ENCODE results near the gene MIOS. TPM values are rescaled to one million over a fixed set of nuclear protein-coding genes. Genes with fewer than 3 reads are reported as not detected.

MIOS gene
- total and polyA plus RNA-seq, 2 of the 4 experiments (the other 2 are of a cell fraction) = 10.6 to 32.4 TPM

DNA sequence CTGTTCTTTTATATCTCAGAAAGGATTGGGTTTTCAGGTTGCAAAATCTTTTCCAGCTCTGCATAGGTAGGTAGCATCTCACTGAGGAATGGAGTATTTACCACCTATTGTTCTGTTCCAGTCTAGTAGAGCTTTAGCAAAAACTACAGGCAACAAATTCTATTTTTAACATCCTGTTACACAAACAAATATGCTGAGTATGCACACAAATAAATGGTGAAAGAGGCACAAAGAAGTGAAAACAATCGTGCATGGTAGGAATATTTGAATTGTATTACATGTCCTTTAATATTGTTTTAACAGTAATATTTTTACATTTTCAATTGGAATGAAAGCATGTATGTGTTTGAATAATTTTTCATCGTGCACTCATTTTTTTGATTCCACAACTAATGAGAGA is 14.5 kb upstream of the MIOS start:
- BruUV-seq (replicated peaks) = no TSS peak
- no peak overlapping the region for H3K4me3 ChIP-seq (ENCODE audit: insufficient read depth, low read depth, low read length)
- no peak overlapping the region for H3K4me2 ChIP-seq (ENCODE audit: low read depth, low read length)
- no peak overlapping the region for H2AK5ac ChIP-seq (ENCODE audit: low read depth, low read length)
- H3K9ac ChIP-seq (ENCODE audit: low read depth, low read length) = no peak overlapping the region
- H2BK5ac ChIP-seq (ENCODE audit: low read depth, low read length, poor library complexity, severe bottlenecking) = no peak overlapping the region
- no peak overlapping the region for H3K18ac ChIP-seq (ENCODE audit: low read depth, low read length)
- no peak overlapping the region for H4K91ac ChIP-seq (ENCODE audit: insufficient read depth, low read depth, low read length)
- no peaks in the 10 kb centered on the region for H3K9me1 ChIP-seq (ENCODE audit: insufficient read depth, low read length)
- H2AK9ac ChIP-seq (replicated peaks; ENCODE audit: low read depth, low read length, poor library complexity) = no peak overlapping the region
- ATAC-seq (ENCODE audit: low read depth) (no peak), DNase-seq (no peak)
- H3K4me1 ChIP-seq (ENCODE audit: control insufficient read depth, insufficient read depth, low read length) = no peaks in the 10 kb centered on the region
- H3K27me3 ChIP-seq (ENCODE audit: control insufficient read depth, insufficient read depth, low read length) = no peaks in the 10 kb centered on the region
- no peak overlapping the region for H2BK20ac ChIP-seq (ENCODE audit: low read depth, low read length)
- TF ChIP-seq MAFK (IDR thresholded peaks at IDR 0.05; ENCODE audit: low read depth, low read length) (peak; percentile 69), MAZ (IDR thresholded peaks at IDR 0.05; ENCODE audit: borderline replicate concordance, low read depth, low read length) (no peak)
- dilution Hi-C loops (cut with HindIII; ENCODE audit: low sequenced_read_pairs, unreplicated experiment) (no loop called here), in situ Hi-C loops (cut with MboI; ENCODE audit: low sequenced_read_pairs) (no loop called here), intact Hi-C loops (cut with micrococcal nuclease) (no loop called here)
- H4K5ac ChIP-seq (ENCODE audit: low read depth, low read length) = no peak overlapping the region
- H2BK120ac ChIP-seq (ENCODE audit: low read depth, low read length) = no peak overlapping the region
- no peaks in the 10 kb centered on the region for H3K79me1 ChIP-seq (ENCODE audit: low read depth in 1 of 2, low read length in 2 of 2)
- no peaks in the 10 kb centered on the region for H4K20me1 ChIP-seq (ENCODE audit: insufficient read depth, low read length)
- no peak overlapping the region for H2AFZ ChIP-seq (replicated peaks; ENCODE audit: low read length, poor library complexity)
- H3K56ac ChIP-seq (ENCODE audit: extremely low read depth, insufficient read depth, low read length) = no peak overlapping the region
- CTCF ChIA-PET = no interaction called here
- POLR2A ChIA-PET (ENCODE audit: unreplicated experiment) = no interaction called here
- no peaks in the 10 kb centered on the region for H3K36me3 ChIP-seq (ENCODE audit: control insufficient read depth, insufficient read depth, low read length)
- no peak overlapping the region for H2BK15ac ChIP-seq (ENCODE audit: low read depth, low read length)
- no peak overlapping the region for H4K8ac ChIP-seq (ENCODE audit: low read depth in 2 of 2, low read length in 2 of 2)
- H3K9me3 ChIP-seq (ENCODE audit: control insufficient read depth, insufficient read depth, low read length) = no peaks in the 10 kb centered on the region
- no peak overlapping the region for H3K14ac ChIP-seq (replicated peaks; ENCODE audit: low read depth, low read length)
- no CpG with 5 or more reads among the region's 2 CpGs for WGBS, 2 experiments (ENCODE audit: extremely low coverage in 2 of 2, insufficient read length in 1 of 2)
- H3K27ac ChIP-seq (ENCODE audit: insufficient read depth, low read length) = no peak overlapping the region
- no peak overlapping the region for H3K23ac ChIP-seq (ENCODE audit: low read depth, low read length)
- no peak overlapping the region for H3K4ac ChIP-seq (ENCODE audit: low read depth, low read length)
